ENCODE results near the gene ZNRF3.

The ZNRF3 gene

DNA sequence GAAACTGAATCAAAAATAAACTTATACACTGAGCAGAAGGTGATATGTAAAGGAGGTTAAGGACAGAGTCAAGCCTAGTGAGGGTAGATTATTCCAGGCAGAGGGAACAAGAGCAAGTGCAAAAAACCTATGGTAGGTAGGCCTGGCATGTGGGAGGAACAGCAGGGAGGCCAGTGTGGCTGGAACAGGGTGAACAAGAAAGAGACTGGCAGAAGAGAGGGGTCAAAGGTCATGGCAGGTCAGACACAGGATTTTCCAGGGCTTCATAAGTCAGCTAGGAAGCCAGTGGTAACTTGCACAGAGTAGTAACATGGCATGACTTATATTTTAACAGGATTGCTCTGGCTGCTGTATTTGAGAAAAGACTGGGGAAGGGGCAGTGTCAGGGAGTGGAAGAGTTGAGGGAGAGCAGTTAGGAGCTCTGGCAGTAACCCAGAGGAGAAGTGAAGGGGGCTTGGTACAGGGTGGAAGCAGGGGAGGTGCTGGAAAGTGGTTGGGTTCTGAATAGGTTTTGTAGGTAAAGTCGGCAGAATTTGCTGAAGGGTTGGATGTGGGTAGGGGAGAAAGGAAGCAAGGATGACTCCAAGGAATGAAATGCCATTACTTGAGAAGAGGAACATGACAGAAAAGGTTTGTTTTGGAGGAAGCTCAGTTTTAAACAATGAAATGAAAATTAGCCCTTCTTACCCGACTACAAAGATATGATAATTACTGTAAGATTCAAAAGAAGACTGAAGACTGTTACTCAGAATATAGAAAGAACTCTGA is 86.2 kb downstream of the ZNRF3 start:
- TF ChIP-seq, protein P1, sequence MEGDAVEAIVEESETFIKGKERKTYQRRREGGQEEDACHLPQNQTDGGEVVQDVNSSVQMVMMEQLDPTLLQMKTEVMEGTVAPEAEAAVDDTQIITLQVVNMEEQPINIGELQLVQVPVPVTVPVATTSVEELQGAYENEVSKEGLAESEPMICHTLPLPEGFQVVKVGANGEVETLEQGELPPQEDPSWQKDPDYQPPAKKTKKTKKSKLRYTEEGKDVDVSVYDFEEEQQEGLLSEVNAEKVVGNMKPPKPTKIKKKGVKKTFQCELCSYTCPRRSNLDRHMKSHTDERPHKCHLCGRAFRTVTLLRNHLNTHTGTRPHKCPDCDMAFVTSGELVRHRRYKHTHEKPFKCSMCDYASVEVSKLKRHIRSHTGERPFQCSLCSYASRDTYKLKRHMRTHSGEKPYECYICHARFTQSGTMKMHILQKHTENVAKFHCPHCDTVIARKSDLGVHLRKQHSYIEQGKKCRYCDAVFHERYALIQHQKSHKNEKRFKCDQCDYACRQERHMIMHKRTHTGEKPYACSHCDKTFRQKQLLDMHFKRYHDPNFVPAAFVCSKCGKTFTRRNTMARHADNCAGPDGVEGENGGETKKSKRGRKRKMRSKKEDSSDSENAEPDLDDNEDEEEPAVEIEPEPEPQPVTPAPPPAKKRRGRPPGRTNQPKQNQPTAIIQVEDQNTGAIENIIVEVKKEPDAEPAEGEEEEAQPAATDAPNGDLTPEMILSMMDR (IDR thresholded peaks at IDR 0.05; ENCODE audit: low read depth, low read length) = no peak
- peak in 1 of 2 donors; percentile 33 for DNase-seq (ENCODE audit: low read depth in 2 of 2)

DNA sequence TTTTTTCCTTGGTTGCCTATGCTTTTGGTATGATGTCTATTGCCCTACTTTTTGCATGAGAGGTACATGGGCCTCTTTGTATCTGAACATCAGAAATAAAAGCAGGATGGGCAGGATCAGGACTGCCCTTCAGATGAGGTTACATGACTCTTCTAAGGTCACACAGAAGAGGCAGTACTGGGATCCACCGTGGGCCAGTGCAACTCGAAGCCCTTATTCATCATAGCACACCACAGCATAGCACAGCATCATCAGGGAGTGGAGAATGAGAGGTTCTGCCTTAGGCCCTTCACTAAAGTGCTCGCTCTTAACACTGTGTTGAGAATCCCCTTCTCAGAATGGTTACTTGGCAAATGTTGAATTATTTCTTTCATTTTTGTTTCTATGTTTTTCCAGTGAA is 90.0 kb downstream of the ZNRF3 start:
- DNase-seq (ENCODE audit: low read depth in 2 of 2) = no peak
- no peak overlapping the region for H3K4me3 ChIP-seq (replicated peaks in 1 of 2; ENCODE audit: low read depth in 2 of 2, low read length in 2 of 2)
- TF ChIP-seq, protein P1 (IDR thresholded peaks at IDR 0.05; ENCODE audit: low read depth, low read length) = no peak

More for the DNA sequence above, 86.2 kb downstream of the ZNRF3 start:
- H3K4me3 ChIP-seq (replicated peaks in 1 of 2; ENCODE audit: low read depth in 2 of 2, low read length in 2 of 2) = no peak overlapping the region

GRCh38 chr22:28977060-28977459 is 93.7 kb downstream of the ZNRF3 start:
- DNase-seq (ENCODE audit: low read depth in 2 of 2) = no peak
- peak overlapping the region in 1 of 2 donors; percentile 11 for H3K4me3 ChIP-seq (replicated peaks in 1 of 2; ENCODE audit: low read depth in 2 of 2, low read length in 2 of 2)
- TF ChIP-seq, protein P1 (IDR thresholded peaks at IDR 0.05; ENCODE audit: low read depth, low read length) = no peak

DNA sequence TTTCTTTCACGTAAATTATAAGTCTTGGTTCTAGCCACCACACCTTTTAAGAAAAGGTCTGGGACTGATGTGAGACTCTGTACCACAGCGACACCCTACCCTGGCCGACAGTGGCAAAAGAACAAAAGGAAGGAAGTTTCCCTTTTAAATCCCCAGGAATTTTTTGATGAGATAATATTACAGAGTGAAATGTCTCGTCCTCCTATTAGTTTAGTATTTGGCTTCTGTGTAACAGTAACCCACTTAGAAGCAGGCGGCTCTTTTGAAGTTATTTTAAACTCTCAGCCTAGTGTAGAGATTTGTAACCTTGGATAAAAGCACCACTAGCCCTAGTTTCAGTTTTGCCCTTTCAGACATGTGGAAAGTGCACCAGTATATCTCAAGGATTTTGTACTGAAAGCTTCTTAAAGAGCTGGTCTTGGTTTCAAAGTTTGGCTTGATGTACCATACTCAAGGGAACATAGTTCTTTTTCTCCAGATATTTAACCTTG is 94.2 kb downstream of the ZNRF3 start:
- peak; percentile 27 to 34 for DNase-seq (ENCODE audit: low read depth in 2 of 2)
- peak overlapping the region in 1 of 2 donors; percentile 16 for H3K4me3 ChIP-seq (replicated peaks in 1 of 2; ENCODE audit: low read depth in 2 of 2, low read length in 2 of 2)

DNA sequence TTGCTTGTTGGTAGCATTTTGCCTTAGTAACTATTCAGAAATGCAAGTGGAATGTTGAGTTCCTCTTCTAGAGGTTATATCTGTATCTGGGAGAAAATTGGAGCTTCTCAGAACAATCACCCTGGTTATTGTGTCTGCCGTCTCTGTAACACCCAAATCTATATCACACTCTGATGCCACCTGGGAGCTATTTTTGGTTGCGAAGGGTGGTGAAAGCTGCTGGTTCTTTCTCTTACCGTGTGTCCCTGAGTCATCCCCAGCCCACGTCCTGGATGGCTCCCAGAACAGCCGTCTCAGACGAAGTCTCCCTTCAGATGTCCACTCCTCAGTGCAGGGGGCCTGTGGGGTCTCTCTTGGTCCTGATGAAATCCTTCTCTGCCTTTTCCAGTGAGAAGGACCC is 94.8 kb downstream of the ZNRF3 start:
- peak; percentile 29 to 58 for DNase-seq (ENCODE audit: low read depth in 2 of 2)
- peak overlapping the region in 1 of 2 donors; percentile 16 for H3K4me3 ChIP-seq (replicated peaks in 1 of 2; ENCODE audit: low read depth in 2 of 2, low read length in 2 of 2)
- TF ChIP-seq, protein P1 (IDR thresholded peaks at IDR 0.05; ENCODE audit: low read depth, low read length) = no peak

More for the DNA sequence above, 94.2 kb downstream of the ZNRF3 start:
- TF ChIP-seq, protein P1 (IDR thresholded peaks at IDR 0.05; ENCODE audit: low read depth, low read length) = no peak

DNA sequence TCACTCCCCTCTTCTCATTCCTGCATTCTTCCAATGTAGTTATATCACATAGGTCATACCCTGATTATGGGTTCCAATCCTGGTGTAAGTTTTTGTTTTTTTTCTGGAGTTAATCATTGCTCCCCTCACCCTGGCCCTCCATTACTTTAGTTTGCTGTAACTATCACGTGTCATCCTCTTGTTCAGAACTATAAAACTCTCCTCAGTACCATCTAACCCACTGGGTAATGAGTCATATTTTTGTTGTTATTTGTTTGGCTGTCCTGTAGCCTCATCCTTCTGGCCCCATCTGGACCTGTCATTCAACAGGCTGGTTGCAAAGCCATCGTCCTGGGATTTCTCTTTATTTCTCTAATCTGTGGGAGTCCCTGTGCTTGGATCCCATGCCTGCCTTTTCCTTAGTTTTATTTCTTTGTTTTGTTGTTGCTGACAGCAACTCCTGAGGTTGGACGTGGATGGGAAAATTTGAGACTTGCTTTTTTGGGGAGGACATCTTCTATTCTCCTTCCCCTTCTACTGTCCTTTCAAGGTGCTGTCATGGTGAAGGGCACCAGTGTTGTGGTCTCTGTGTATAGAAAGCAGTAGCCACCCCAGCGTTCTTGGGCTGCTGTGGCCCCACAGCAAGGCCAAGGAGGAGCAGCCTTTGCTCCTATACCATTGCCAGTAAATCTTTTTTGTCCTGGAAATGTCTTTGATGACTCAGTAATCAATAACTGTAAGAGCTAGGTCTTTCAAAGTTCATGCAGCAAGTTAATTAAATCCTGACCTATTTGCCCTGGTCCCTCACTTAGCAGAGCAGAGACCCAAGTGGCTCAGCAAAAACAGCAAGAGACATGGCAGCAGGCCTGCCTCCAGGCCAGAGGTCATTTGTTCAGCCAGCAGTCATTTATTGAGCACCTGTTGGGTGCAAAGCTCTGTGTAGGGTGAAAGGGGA is 95.8 kb downstream of the ZNRF3 start:
- H3K4me3 ChIP-seq (replicated peaks in 1 of 2; ENCODE audit: low read depth in 2 of 2, low read length in 2 of 2) = no peak overlapping the region
- no peak for DNase-seq (ENCODE audit: low read depth in 2 of 2)
- TF ChIP-seq, protein P1 (IDR thresholded peaks at IDR 0.05; ENCODE audit: low read depth, low read length) = no peak

Measured in cardiac fibroblast (primary cell).